Stimulated activated CD8-positive, alpha-beta memory T cell treated with anti-CD3 and anti-CD28 coated beads, Interleukin-7, amount 100 ng/mL, for 48 hours (primary cell): ENCODE data around the gene SLC44A3.

Source experiments
- DNase-seq, 2 donors: peaks; one replicate each; pipeline ENCODE4 v3.0.0-alpha.2; 2020; ENCODE audit warnings: low read depth in 1 of 2; ENCODE audit errors: extremely low read depth in 1 of 2

The SLC44A3 gene

DNA sequence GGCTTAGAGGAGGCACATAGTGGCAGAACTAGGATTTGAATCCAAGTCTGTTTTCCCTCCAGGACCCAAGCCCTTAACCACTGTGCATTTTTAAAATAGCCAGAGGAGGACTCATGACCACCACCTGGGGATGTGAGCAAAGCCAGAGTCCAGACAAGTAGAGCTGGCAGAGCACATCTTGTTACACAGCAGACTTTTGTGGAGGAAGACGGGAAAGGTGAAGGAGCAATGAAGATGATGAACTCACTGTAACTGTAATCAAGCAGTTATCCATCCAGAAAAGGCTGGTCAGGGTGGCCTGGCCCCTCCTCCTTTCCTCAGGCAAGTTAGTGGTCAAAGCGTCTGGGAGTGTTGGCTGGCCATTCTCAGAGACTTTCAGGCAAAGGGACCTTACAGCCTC lies 50.9 kb downstream of the SLC44A3 start:
- no peak for DNase-seq

DNA sequence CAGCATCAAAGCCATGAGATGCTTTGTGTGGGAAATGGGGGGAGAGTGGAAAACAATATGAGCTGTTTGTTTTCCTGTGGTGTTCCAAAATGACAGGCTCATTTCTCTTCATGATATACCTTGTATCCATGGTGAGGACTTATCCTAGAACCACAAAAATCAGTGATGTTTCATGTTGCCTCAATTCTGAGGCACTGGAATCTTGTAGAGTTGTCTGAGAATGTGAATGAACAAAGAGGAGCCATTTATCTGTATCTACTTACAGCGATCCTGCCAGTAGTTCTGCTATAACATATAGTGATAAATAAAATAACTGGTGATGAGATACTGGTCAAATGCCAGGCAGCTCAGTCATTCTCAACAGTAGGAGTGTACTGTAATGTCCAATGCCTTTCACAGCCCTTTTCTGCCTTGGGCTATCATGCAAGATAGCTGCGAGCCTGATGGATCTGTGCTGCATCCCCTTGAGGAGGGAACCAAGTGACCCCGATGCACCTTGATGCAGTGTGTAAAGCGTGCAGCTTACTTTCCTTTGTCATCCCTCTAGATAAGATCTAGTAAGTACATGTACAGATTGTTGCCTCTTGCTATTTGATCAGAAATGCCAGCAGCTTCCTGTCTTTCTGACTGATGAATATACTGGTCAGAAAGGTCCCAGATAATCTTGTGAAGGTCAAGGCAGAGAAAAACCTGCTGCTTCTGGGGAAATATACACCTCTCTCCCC lies 52.8 kb downstream of the SLC44A3 start:
- no peak for DNase-seq

DNA sequence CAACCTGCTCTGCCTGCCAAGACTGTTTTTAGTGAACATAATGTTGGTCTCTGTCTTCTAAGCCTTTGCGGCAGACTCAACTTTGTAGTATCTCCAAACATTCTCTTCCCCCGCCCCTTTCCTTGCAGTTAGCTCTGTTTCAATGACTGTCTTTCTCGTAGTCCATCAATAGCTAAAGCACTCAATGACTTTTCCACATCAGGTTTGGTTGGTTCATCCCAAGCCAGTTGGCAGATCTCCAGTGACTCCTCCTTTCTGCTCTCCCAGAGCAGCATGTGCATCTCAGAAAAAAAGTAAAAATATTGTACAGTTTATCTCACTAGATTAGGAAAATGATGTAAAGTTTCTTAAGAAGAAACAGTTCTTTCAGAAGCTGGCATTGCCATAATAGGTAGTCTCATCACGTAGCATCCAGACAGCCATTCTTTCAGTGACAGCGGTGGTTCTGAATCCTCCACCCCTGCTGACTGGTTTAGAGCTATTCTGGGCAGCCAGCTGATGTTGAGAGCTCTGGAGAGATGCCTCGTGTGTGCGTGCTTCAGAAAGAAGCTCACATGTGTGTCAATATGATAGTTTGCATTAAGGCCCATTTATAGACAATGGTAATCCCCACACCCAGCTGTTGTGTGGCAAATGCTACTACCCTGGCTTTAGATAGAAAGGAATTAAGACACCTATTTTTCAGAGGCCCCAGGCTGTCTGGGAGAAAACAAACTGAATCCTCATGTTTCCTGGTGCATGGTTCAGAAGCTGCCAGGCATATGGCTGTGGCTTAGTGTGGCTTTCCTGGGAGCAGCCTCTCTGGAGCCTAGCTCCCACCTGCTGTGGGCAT lies 53.6 kb downstream of the SLC44A3 start:
- no peak for DNase-seq

DNA sequence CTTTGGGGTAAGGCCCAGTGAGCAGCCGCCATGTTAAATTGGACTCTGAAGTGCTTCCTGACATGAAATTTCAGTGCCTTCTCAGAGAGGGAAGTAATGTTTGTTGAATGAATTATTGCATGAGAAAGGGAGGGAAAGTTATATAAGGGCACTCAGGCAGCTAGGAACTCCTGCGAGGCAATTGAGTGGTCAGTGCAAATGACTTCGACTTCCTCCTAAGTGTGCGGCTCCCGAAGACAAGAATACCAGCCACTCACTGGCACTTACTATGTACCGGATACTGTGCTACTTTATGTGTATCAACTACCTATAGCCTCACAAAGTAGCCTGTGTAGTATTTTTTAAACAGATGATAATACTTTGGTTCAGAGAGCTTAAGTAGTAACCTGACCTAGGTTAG lies 54.3 kb downstream of the SLC44A3 start:
- DNase-seq, result no peak

DNA sequence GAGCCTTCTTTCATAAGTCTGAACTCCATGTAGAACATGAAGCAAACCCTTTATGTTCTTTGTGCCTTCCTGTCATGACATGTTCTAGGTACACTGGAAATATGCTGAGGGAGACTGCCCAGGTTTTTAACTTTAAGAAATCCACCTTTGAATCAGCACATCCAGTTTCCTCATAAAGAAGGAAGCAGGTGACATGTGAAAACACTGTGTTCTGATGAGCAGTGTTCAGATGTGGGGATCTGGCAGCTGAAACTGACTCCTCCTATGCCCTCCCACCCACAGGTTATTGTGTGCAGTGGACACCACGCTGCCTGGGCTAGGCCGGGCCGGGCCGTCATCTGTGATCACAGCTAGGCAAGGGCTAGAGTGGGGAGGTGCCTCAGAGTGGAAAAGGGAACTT lies 55.6 kb downstream of the SLC44A3 start:
- DNase-seq, result no peak

DNA sequence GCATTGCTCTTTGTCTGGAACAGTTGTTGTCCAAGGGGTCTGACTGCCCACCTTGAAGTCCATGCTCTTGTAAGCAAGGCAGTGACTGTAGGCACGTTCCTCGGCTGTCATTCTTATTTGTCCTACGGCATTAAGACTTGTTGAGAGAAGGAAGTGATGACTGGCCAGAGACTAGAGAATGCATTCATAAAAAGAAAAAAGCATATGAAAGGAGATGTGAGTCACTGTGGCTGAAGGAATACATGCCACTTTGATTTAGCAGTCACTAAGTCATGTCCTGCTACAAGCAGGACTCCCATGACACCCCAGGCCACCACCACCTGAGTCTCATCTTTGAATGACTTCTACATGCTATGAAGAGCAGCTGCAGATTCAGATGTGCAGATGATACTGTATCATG lies 56.2 kb downstream of the SLC44A3 start:
- DNase-seq, result no peak

DNA sequence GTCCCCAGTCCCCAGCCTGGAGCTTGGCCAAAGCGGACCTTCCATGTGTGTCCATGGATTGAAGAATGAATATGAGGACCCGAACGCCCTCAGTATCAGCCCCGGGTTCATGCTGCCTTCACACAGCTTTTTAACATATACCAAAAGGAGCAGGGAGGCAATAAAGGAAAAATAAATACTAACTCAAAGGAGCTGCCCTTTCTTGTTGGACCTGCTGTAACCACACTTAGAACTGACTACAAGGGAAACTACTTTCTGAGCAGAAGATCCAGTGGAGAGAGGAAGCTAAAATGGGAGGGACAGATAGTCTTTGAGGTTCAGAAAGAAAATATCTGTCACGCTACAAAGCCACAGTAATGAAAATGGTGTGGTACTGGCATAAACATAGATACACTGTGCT lies 58.2 kb downstream of the SLC44A3 start:
- DNase-seq, result no peak

DNA sequence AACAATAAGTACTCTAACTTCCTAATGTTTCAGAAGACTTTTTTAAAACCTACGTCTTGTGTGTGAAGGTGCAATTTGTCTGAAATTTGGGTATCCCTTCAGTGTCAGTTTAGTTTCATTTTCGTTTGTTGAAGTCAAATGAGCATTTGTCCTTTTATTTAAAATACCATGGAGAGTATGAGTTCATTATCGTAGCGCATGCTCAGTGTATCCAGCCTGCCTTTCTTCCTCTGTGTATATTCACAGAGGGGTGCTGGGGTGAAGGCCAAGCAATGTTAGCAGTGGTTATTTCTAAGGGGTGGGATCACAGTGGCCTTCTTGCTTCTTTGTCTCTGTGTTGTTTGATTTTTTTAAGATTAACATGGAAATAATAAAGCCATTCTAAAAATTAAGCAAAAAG lies 63.5 kb downstream of the SLC44A3 start:
- no peak for DNase-seq

DNA sequence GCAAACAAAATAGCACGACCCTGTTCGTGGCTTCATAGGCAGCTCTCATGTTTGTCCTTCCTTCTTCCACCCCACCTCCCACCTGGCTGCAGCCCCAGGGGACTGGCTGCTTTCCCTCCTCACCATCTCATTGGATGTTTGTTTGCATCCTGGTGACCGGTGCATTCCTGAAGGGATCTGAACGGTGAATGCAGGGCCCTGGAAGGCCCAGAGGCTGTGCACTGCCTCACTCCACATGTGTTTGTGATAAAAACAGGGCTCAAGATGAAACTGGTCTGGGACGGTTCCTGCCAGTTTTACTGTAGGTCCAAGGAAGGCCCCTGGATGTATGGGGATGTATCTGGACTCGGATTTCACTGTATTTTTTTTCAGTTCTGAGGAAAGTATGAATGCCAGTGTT lies 63.9 kb downstream of the SLC44A3 start:
- no peak for DNase-seq

DNA sequence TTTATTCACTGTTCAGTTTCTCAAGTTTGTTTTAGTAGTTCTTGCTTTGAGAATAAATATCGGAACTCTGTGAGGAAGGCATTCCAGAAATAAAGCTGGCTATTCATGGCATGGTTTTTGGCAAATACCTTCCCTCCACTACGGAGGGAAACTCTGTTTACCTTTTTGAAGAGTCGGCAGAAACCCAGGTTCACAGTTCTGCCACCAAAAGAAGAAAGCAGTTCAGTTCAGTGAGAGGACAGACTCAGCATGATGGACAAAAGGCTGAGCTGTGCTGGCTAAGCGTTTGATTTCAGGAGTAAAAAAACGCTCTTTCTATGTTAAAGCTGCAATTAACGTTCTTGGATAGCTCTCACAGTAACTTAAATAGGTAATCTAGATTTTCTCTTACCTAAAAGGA lies 64.3 kb downstream of the SLC44A3 start:
- no peak for DNase-seq

DNA sequence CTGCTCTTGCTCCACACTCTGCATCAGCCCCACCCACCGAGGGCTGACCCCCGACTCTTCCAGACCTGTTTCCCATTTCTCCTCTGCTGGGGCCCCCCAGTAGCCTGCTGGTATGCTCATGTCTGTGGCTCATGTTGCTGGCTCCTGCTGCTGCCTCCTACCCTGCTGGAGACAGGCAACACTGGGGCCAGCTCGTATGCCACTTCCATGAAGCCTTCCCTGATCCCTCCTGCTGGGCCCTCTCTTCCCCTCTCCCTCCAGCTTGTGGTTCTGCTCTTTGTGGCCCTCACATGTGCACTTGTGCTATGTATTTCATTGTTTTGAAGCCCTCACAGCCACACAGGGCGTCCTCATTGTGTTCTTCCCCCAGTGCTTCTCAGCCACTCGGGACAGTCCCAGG lies 66.2 kb downstream of the SLC44A3 start:
- DNase-seq, result no peak

DNA sequence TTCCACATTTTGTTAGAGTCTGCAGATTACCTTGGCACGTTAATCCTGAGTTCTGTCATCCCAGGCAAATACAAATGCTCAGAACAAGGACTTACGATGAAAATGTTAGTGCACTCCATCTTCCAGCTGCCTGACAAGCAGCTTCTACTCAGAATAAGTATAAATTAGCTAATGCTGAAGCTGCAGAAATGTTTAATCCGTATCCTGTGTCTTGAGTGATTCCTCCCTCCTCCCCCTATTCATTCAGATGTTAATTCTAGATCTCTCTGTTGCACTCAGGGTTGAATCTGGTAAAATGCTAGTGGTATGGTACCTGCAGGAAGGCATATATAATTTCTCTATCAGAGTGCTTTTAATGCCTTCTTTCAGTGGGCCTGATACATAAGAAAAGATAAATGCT lies 66.9 kb downstream of the SLC44A3 start:
- DNase-seq, result no peak

DNA sequence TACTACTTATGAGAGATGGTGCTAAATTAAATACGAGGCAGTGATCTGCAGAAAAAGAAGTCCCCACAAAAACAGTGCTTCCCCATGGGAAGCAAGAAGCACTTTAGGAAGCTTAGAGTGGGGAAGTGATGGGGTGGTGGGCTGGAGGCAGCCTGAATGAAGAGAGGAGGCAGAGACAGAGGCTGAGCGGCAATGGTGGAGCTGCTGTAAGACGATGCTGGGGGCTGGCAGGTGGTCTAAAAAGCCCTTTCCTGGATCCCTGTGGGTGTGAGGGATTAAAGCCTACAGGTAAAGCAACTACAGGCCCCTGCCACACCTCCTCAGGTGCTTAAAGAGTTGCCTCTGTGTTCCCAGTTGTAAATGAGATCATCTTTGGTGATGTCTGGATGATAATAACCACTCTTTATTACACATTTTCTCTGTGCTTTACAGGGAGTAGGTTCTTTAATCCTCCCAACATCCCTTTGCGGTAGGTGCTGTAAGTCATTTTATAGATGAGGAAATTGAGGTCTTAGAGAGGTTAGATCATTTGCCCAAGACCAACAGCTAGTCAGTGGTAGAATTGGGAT lies 67.5 kb downstream of the SLC44A3 start:
- no peak for DNase-seq

DNA sequence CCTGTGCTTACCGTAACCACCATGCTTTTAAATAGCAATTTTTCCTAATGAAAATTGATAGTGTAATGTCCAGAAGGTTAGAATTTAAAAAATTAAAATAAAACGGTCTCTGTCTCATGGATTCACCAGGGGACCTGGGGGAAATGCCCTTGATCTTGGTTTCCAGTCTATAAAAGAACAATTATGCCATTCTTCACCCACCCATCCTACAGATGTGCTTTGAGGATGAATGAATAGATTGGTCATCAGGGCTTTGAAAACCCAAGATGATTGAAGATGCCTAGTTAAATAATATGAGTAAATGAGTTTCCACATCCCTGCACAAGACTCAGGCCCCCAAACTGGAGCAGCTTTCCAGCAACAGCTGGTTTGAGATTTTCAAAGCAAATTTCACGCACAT lies 68.0 kb downstream of the SLC44A3 start:
- no peak for DNase-seq

DNA sequence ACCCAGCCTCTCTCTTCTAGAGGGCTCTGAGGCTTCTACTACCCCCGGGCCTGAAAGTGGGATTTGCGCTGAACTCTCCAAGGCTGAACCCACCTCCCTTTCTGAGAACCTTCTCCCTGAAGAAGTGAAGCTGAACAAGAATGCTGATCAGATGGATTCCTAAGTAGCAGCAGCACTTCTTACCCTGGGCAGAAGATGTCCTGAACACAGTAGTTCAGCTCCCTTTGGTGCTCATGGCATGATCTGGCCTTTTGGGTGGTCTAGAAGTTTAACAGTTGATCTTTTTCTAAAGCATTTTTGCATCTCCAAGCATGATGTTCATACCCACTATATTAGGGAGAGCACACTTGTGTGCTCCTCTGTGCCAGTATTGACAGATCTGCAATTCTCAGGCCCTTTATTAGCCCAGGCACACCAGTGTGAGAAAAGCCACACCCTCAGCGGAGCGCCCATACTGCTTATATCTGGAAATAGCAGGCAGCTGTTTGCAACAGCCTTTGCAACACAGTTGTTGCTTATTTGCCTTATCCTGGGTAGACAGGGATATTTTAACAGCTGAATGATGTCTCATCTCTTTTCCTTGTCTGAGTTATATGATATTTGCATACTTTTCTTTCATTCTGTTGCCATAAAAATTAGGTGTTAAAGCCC lies 72.6 kb downstream of the SLC44A3 start:
- no peak for DNase-seq

DNA sequence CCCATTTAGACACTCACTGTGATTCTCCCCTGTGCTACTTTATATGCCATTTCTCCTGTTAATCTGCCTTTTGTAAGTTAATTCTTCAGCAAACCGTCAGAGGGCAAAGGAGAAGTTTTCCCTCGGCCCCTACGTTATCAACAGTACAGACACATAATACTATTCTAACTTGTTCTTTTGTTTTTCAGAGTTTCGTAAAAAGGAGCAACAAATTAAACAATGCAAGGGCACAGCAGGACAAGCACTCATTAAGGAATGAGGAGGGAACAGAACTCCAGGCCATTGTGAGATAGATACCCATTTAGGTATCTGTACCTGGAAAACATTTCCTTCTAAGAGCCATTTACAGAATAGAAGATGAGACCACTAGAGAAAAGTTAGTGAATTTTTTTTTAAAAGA lies 74.5 kb downstream of the SLC44A3 start:
- no peak for DNase-seq

DNA sequence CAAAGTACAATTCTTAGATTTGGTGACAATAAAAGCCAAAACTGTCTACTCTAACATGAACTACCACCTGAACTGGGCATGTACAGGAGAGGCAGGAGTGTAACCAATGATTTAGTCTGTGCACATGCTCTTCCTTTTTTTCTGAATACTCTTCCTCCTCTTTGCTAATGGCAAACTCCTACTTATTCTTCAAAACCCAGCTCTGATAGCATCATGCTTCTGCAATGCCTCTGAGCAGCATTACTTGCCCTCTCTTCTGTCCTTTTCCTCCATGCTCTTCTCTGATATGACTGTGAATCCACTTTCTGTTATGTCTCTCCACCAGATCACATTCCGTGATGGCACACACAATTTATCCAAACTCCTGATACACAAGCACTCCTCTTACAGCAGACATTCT lies 75.4 kb downstream of the SLC44A3 start:
- no peak for DNase-seq

DNA sequence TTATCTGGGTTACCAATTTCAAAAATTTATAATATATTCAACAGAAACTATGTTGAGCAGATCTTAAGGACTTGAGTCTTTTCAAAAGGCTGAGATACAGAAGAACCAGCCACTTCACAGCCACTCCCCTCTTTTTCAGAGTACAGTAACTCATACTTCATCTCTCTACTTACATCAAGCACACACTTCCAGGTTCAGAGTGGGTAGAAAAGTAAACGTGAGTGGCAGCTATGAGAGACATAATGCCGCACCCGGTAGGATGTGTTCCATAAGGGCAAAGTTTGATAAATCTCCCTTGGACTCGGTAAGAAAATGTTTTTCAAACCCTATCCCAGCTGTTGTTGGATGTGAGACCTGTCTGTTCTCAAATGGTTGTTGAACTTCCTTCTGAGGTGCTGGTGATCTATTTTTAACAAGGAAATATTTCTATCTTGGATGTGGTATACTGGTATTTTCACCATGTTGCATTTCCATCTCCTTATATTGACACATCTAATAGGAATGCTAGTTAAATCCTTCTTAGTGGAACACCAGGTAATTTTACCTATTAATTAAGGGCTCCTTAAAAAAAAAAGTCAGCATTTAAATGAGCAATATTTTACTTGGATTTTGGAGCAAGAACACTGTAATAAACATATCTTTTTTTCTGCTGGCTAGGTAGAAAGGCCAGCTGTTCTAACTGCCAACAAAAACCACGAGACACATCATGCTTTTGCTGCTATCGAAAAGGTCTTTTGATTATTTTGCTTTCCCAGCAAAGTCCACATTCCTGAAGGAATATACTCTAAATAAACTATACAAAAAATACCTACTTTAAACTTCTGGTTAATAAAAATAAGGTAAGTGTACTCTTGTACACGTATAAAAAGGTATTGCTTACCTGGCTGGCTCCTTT lies 78.6 kb downstream of the SLC44A3 start:
- DNase-seq, result no peak

DNA sequence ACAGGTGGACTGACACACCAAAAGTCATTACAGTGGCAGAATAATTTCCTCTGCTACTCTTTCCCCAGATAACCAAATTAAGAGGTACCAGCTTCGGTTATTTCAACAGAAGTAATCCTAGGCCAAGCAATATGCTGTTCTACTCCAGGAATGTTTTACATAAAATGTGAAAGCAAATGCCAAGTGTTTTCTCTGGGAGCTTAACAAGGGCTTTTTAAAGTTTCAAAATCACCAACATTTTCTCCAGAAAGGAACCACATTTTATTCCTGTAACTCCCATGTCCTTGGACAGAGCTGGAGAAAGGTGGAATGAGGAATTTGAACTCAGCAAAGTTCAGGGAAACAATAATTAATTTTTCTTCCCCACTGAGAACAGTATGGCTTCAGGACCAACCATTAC lies 79.6 kb downstream of the SLC44A3 start:
- no peak for DNase-seq

DNA sequence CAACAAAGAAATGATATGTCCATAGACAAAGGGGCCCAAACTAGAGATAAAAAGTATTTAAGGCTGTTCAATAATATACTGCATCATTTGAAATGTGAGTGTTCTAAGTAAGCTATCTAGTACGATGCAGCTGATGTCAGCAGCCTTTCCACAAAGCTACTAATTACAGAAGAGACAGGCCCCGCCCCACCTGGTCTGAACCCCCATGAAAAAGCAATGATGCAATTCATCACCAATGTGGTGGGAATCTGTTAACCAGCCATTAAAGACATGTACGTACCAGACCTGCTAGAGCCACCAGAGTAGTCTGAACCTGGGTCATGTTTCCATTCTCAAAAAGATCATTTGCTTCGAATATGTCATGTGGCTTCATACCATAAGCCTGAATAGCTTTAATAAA lies 81.7 kb downstream of the SLC44A3 start:
- DNase-seq, result no peak
